NK-92 (cell line): ENCODE measurements around the gene TENT4A.

Experiments
- DNase-seq: peaks from one replicate; lab custom pipeline; 2025; ENCODE audit not compliant: unreplicated experiment; lab: John Stamatoyannopoulos, UW

Gene TENT4A

GRCh38 chr5:6792911-6793471 is 79.8 kb downstream of the TENT4A start:
- DNase-seq: no peak

DNA sequence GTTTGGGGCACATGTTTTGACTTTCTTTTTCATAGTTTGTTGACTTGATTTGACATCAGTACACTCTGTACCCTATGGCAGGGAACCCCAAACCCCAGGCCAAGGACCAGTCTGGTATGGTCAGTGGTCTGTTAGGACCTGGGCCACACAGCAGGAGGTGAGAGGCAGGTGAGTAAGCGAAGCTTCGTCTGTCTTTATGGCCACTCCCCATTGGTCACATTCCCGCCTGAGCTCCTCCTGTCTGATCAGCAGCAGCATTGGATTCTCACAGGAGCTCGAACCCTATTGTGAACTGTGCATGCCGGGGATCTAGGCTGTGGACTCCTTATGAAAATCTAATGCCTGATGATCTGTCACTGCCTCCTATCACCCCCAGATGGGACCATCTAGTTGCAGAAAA is 88.0 kb downstream of the TENT4A start:
- no peak for DNase-seq

GRCh38 chr5:6803981-6804550 is 90.8 kb downstream of the TENT4A start:
- no peak for DNase-seq

- no peak for DNase-seq
These were observed 91.7 kb downstream of the TENT4A start for GRCh38 chr5:6804766-6805501.

GRCh38 chr5:6805841-6806240 is 92.6 kb downstream of the TENT4A start:
- DNase-seq: no peak
